HuH-7.5 (cell line): ENCODE measurements around the gene DYNLT2.
"Not testable (repeated sequence)": the region's sequence is repeated elsewhere in the genome, so short reads cannot be mapped to it uniquely, and the experiment has no call there.

ENCODE experiments used
- DNase-seq: peaks from one replicate; pipeline ENCODE4 v3.0.0; 2011; ENCODE audit warnings: low spot score

The DYNLT2 gene

GRCh38 chr6:169701311-169701953 is 49.9 kb downstream of the DYNLT2 start:
- DNase-seq = peak; percentile 30

GRCh38 chr6:169700296-169700695 is 51.1 kb downstream of the DYNLT2 start:
- DNase-seq = no peak

GRCh38 chr6:169697115-169697514 is 54.3 kb downstream of the DYNLT2 start:
- not testable (repeated sequence) for DNase-seq

DNA sequence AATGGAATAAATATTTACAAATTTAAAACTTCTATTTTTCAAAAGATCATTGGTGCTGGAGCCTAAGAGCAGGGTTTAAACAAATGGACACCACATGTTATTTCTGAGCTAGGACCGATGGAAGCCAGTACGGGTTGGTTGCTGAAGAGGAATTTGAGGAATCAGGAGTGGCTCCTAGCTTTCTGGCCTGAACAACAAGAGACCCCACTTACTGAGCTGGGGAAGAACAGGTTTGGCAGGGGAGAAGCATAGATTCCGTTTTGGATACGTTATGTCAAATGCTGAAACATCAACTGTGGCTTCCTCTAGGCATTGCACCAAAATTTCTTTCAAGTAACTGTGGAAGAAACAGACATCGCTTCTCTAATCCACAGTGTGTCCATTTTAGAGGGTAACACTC is 56.2 kb downstream of the DYNLT2 start:
- DNase-seq = no peak

- DNase-seq = no peak
These were observed 58.9 kb downstream of the DYNLT2 start for GRCh38 chr6:169692516-169692915.

DNA sequence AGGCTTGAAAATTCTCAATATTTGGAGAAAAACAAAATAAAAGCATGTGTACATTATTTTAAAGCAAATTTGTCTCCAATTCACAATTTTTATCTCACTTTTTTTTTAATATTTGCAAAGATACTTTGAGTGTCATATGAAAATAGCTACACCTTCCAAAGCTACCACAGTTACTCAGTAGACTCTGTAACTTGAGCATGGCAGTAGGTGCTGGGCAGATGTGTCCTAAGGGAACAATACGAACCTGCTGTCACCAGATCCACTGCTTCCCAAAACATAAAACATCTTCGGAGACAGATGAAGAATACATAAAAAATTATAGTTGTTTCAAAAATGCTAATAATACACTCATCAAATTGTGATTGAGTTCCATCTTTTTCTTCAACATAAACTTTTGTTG is 60.1 kb downstream of the DYNLT2 start:
- no peak for DNase-seq
